OCI-LY3 (cell line): ENCODE measurements around the gene CPAMD8.

Source experiments
- H2AFZ ChIP-seq: fragments of 200-600, 300-600 bp; shearing (Covaris generic); 2 replicates; pipeline ENCODE4 v1.6.0; 2014; ENCODE audit warnings: antibody characterized with exemption, low read depth, low read length
- H3K27ac ChIP-seq: fragments of 200-600, 300-600 bp; sonication (generic); 2 replicates; pipeline ENCODE4 v1.5.1; 2014; ENCODE audit warnings: mild to moderate bottlenecking, low read length, moderate library complexity, mixed read lengths
- H3K27me3 ChIP-seq: fragments of 200-600, 300-600 bp; sonication (generic); 2 replicates; pipeline ENCODE4 v1.6.1; 2014; ENCODE audit warnings: low read depth, low read length, mixed read lengths
- H3K36me3 ChIP-seq: fragments of 200-600, 300-600 bp; sonication (generic); replicated peaks from 2 replicates; pipeline ENCODE3; 2014; ENCODE audit warnings: low read depth, low read length, mixed read lengths
- H3K4me1 ChIP-seq: fragments of 300-600, 200-600 bp; sonication (generic); 2 replicates; pipeline ENCODE4 v1.6.1; 2014; ENCODE audit warnings: low read length, mixed read lengths
- H3K4me2 ChIP-seq: fragments of 200-600, 300-600 bp; sonication (generic); 2 replicates; pipeline ENCODE4 v1.6.1; 2014; ENCODE audit warnings: low read length, mixed read lengths
- H3K4me3 ChIP-seq: fragments of 300-600, 200-600 bp; sonication (generic); 2 replicates; pipeline ENCODE4 v1.5.1; 2014; ENCODE audit warnings: antibody characterized with exemption, mild to moderate bottlenecking, low read length, moderate library complexity
- H3K79me2 ChIP-seq: fragments of 300-600, 200-600 bp; shearing (Covaris generic); 2 replicates; pipeline ENCODE4 v1.6.1; 2014; ENCODE audit warnings: mild to moderate bottlenecking, low read length, mixed read lengths
- H3K9ac ChIP-seq: fragments of 300-600, 200-600 bp; shearing (Covaris generic); 2 replicates; pipeline ENCODE4 v1.6.0; 2014; ENCODE audit warnings: mild to moderate bottlenecking, low read length, moderate library complexity
- H3K9me3 ChIP-seq: fragments of 200-600, 300-600 bp; shearing (Covaris generic); 2 replicates; pipeline ENCODE4 v1.6.1; 2014; ENCODE audit warnings: low read length, mixed read lengths; ENCODE audit not compliant: insufficient read depth
- H4K20me1 ChIP-seq: fragments of 200-600, 300-600 bp; sonication (generic); 2 replicates; pipeline ENCODE4 v1.6.1; 2016; ENCODE audit warnings: low read length, mixed read lengths; ENCODE audit not compliant: insufficient read depth
- EZH2phosphoT487 ChIP-seq: fragments of 200-600 bp; shearing (Covaris generic); IDR thresholded peaks from 2 replicates; pipeline ENCODE4 v1.6.1; 2018; ENCODE audit warnings: antibody characterized with exemption, mixed run types, low read depth
- TF ChIP-seq, protein P1 (sequence below): fragments of 200-600, 300-600 bp; sonication (generic); IDR thresholded peaks from 2 replicates; pipeline ENCODE4 v1.5.1; 2014; ENCODE audit warnings: antibody characterized with exemption, low read length, low read depth

Gene CPAMD8

DNA sequence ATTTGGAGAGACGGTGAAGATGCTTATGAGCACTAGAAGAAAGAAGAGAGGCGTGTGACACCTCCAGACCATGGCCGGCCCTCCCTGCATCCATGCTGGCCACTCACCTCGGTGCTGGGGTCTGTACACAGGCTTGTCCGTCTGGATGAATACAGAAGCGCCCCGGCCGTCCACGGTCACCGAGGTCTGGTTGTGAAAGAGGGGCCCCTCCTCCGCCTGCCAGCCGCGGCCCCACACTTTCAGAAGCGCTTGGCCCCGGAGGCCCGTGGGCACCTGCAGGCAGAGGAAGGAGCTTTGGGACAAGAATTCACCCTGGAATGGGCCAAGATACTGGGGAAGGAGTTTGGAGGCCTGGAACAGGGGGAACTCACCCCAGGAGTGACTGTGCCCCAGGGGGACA, 15.1 kb downstream of the CPAMD8 start:
- Histone ChIP-seq H4K20me1 (no peaks in the 10 kb centered on the region), H3K9me3 (no peaks in the 10 kb centered on the region), H3K79me2 (no peaks in the 10 kb centered on the region), H3K4me2 (no peak overlapping the region), H3K4me3 (no peak overlapping the region), H3K27ac (no peak overlapping the region), H3K9ac (no peak overlapping the region), H2AFZ (no peak overlapping the region), H3K36me3 (no peaks in the 10 kb centered on the region), H3K4me1 (no peaks in the 10 kb centered on the region), H3K27me3 (no peaks in the 10 kb centered on the region; the same call in 1 of the 2 replicates)
- TF ChIP-seq, protein P1, sequence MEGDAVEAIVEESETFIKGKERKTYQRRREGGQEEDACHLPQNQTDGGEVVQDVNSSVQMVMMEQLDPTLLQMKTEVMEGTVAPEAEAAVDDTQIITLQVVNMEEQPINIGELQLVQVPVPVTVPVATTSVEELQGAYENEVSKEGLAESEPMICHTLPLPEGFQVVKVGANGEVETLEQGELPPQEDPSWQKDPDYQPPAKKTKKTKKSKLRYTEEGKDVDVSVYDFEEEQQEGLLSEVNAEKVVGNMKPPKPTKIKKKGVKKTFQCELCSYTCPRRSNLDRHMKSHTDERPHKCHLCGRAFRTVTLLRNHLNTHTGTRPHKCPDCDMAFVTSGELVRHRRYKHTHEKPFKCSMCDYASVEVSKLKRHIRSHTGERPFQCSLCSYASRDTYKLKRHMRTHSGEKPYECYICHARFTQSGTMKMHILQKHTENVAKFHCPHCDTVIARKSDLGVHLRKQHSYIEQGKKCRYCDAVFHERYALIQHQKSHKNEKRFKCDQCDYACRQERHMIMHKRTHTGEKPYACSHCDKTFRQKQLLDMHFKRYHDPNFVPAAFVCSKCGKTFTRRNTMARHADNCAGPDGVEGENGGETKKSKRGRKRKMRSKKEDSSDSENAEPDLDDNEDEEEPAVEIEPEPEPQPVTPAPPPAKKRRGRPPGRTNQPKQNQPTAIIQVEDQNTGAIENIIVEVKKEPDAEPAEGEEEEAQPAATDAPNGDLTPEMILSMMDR, result no peak
- no peak for TF ChIP-seq EZH2phosphoT487

DNA sequence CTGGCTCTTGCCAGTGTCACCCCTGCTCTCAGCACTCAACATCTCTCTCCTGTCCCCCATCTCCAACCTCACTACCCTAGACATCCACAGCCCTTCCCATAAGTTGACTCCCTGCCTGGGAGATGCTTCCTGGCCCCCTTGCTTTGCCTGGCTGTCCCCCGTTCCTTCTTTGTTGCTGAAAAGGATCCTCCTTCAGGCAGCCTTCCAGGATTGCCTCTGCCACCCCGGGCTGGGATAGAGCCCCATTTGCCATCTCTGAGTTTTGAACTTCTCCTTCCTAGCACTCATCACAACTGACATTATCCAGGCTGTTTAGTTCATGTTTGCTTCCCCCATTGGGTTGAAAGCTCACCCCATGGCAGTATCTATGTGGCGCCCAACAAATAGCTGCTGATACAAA, 20.0 kb downstream of the CPAMD8 start:
- Histone ChIP-seq H3K4me2 (no peak overlapping the region), H2AFZ (no peak overlapping the region), H3K9ac (no peak overlapping the region), H3K4me1 (no peaks in the 10 kb centered on the region), H4K20me1 (no peaks in the 10 kb centered on the region), H3K27me3 (no peaks in the 10 kb centered on the region), H3K79me2 (no peaks in the 10 kb centered on the region), H3K4me3 (no peak overlapping the region), H3K9me3 (no peaks in the 10 kb centered on the region), H3K36me3 (no peaks in the 10 kb centered on the region), H3K27ac (no peak overlapping the region)
- no peak for TF ChIP-seq EZH2phosphoT487
- TF ChIP-seq, protein P1, result no peak

DNA sequence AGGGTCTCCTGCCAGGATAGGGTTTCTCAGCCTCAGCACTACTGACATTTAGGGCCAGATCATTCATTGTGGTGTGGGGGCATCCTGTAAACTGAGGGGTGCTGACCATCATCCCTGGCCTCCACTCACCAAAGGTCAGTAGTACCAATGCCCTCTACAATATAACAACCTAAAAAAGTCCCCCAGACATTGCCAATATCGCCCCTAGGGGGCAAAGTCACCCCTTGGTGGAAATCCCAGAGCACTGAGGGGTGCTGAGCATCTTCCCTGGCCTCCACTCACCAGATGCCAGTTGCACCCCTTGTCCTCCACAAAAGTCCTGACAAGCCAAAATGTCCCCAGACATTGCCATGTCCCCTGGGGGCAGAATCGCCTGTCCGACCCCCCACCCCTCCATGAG, 21.6 kb downstream of the CPAMD8 start:
- Histone ChIP-seq H3K9ac (no peak overlapping the region), H3K9me3 (no peaks in the 10 kb centered on the region), H3K27me3 (no peaks in the 10 kb centered on the region; the same call in 1 of the 2 replicates), H3K36me3 (no peaks in the 10 kb centered on the region), H4K20me1 (no peaks in the 10 kb centered on the region), H3K4me2 (no peak overlapping the region), H2AFZ (no peak overlapping the region), H3K4me3 (no peak overlapping the region), H3K27ac (no peak overlapping the region), H3K79me2 (no peaks in the 10 kb centered on the region), H3K4me1 (no peaks in the 10 kb centered on the region)
- TF ChIP-seq EZH2phosphoT487, result no peak
- TF ChIP-seq, protein P1, result 0 out of 2 replicates have a peak, but pooled peaks have one; percentile 12

DNA sequence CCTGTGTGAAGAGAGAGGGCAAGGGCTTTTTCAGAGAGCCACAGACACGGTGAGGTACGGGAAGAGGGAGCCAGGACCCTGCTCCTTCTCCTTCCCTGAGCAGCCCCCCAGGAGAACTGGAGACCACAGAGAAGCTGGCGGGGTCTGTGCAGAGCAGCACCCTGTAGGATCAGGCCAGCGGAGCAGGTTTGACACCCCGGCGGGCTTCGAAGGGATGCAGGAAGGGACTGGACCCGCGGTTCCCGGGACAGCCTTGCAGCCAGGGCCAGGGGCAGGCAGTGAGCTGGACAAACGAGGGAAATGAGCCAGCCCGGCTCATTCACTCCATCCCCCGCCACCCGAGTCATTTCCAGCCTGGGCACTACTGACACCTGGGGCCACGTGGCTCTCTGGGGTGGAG, 22.2 kb downstream of the CPAMD8 start:
- no peaks in the 10 kb centered on the region for H3K79me2 ChIP-seq
- no peaks in the 10 kb centered on the region for H4K20me1 ChIP-seq
- no peak overlapping the region for H3K9ac ChIP-seq
- H3K27ac ChIP-seq, result no peak overlapping the region
- no peak for TF ChIP-seq EZH2phosphoT487
- TF ChIP-seq, protein P1, result no peak
- H2AFZ ChIP-seq, result no peak overlapping the region
- H3K36me3 ChIP-seq, result no peaks in the 10 kb centered on the region
- no peaks in the 10 kb centered on the region for H3K4me1 ChIP-seq
- H3K27me3 ChIP-seq, result no peaks in the 10 kb centered on the region; the same call in 1 of the 2 replicates
- no peak overlapping the region for H3K4me2 ChIP-seq
- H3K9me3 ChIP-seq, result no peaks in the 10 kb centered on the region
- no peak overlapping the region for H3K4me3 ChIP-seq
